NK-92 (cell line): ENCODE results near the gene ASTN2.

Experiments used
- DNase-seq: peaks from one replicate; lab custom pipeline; 2025; ENCODE audit not compliant: unreplicated experiment; lab: John Stamatoyannopoulos, UW

The ASTN2 gene

DNA sequence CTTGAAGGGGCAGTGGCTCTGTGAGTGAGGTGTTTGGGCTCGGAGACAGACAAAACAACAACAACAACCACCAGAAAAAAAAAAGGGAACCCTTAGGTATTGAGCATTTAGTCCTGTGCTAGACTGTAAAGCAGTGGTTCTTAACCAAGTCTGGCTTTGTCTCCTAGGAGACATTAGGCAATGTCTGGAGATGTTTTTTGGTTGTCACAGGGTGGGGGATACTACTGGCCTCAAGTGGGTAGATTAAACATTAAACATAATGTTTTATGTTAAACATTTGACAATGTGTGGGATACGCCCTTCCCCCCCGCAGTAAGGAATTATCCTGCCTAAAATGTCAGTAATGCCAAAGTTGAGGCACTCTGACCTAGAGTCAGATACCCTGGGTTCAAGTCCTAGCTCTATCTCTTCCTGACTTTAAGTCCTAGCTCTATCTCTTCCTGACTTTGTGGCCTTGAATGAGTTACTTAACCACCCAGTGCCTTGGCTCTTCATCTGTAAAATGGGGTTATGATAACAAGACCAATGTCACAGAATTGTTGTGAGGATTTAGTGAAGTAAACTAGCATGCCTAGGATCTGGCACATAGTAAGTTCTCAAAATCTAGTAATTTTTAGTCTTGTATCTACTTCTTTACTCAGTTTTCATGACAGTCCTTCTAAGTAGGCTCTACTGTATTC, 725.9 kb downstream of the ASTN2 start:
- no peak for DNase-seq

DNA sequence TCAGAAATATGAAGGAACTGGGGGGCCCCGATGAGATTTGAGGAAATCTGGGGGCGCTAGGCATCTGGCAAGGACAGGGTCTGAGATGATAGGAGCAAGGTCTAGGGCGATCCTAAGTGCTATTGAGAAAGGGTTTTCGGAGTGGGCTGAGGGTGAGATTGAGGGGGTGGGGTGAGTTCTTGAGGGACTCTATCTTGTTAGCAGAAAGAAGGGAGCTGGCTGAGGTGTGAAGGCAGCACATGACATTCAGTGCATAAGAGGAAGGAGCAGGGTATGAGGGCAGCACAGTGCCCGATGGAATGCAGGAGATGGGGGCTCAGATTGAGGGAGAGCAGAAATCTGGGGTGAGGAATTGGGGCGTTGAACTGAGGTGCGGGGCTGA, 727.1 kb downstream of the ASTN2 start:
- DNase-seq, result no peak

DNA sequence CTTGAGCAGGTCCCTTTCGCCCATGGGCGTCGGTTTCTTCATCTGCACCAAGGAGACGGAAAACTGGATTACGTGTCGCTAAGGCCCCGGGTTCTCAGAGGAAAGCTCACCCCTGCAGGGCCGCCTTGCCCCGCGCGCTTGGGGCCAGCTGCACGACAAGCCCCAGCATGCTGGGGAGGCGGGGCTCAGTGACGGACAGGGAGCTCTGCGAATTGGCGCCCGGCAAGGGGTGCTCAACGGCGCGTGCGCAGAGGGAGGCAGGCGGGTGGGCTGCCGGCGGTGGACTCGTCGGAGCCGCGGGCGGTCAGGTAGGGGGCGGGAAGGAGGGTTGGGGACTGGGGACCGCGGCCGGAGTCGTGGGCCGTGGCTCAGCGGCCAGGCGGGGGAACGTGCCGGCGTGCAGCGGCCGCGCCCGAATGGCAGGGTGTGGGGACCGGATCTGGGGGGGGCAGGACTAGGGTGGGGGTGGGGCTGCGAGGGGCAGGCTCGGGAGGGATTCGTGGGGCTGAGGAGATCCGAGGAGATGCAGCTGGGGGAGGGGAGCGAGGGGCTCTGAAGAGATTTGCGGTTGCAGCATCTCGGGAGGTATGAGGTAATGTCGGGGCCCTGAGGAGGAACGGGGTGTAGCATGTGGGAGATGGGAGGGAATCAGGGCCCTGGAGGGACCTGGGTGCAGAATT, 727.6 kb downstream of the ASTN2 start, which contains the start of gene TRIM32:
TSS of gene TRIM32 (plus strand) at position 232 of the 680 bp plus-strand sequence. CDS start 10,438 bp downstream, outside the sequence.
- peak; percentile 21 for DNase-seq

GRCh38 chr9:116686693-116687073, 728.2 kb downstream of the ASTN2 start:
- DNase-seq, result no peak

GRCh38 chr9:116686135-116686534, 728.7 kb downstream of the ASTN2 start:
- no peak for DNase-seq

GRCh38 chr9:116685166-116685565, 729.7 kb downstream of the ASTN2 start:
- DNase-seq, result no peak

DNA sequence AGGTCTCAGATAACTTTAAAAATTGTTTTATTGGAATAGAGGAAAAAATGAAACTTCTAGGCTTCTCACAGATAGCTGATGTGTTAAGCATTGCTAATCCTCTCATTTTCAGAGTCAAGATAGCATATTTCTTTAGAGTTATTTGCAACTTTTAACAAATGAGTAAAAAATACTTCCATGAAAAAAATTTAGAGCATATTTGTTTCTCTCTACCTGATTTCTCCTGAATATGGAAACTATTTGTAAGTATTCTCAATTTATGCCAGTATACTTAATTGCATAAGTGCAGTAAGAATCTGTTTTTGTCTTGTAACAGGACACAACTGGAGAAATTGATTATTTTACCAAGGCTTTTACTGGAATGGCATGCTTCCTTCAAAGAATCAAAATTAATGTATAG, 731.3 kb downstream of the ASTN2 start:
- DNase-seq, result no peak

GRCh38 chr9:116674210-116674980, 740.5 kb downstream of the ASTN2 start:
- no peak for DNase-seq

DNA sequence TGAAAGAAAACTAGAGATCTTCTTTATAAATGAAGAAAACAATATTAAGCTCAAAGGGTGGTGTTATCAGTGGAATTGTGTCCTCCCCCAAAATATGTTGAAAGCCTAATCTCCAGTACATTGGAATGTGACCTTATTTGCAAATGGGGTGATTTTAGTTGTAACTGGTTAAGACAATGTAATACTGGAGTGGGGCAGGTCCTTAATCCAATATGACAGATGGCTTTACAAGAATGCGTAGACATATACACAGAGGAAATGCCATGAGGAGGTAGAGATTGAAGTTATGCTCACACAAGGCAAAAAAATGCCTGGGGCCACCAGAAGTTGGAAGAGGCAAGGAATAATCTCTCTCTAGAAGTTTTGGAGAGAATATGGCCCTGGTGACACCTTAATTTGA, 741.5 kb downstream of the ASTN2 start:
- DNase-seq, result no peak

DNA sequence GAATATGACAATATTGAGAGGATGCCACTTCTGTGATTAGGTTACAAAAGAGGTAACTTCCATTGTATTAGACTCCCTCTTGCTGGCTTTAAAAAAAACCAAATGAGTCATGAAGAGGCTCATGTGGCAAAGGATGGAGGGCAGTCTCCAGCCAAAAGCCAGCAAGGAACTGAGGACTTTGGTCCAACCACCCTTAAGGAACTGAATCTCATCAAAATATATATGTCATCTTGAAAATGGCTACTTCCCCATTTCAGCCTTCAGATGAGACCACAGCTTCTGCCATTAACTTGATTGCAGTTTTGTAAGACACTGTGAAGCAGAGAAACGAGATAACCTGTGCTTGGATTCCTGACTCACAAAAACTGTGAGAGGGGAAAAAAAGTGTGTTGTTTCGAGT, 743.3 kb downstream of the ASTN2 start:
- no peak for DNase-seq

DNA sequence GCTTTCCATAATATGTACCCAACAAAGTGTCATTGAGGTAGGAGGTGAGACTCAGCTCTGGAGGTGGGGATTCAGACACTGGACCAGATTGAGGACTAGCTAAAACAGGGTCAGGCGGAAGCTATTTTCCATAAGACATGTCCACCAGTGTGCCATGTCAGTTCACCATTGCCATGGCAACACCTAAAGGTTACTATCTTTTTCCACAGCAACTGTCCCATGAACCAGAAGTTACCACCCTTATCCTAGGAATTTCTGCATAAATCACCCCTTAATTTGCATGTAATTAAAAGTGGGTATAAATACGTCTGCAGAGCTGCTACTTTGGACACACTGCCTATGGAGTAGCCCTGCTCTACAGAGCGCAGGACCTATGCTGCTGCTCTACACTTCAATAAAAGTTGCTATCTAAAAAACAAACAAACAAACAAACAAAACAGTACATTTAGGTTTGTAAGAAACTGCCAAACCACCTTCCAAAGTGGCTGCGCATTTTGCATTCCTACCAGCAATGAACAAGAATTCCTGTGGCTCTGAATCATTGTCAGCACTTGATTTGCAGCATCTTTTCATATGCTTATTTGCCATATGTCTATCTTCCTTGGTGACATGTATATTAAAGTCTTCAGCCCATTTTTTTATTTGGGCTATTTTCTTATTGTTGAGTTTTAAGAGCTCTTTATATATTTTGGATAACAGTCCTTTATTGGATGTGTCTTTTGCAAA, 745.7 kb downstream of the ASTN2 start:
- no peak for DNase-seq

DNA sequence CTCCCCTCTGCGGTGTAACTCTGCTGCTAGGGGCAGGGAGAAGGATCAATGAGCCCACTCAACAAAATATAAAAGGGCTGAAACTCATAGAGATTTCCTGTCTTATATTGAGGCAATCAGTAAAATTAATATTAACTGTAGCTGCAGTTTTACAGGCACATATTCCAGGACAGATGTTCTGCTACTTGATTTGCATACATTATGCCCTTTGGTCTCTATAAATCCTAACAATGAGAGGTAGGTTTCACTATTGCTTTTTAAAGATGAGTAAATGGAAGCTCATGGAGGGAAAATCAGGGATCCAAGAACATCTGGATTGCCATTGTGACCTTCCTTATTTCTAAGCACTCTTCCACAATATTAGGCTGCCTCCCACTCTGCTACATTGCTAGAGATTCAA, 751.3 kb downstream of the ASTN2 start:
- no peak for DNase-seq

DNA sequence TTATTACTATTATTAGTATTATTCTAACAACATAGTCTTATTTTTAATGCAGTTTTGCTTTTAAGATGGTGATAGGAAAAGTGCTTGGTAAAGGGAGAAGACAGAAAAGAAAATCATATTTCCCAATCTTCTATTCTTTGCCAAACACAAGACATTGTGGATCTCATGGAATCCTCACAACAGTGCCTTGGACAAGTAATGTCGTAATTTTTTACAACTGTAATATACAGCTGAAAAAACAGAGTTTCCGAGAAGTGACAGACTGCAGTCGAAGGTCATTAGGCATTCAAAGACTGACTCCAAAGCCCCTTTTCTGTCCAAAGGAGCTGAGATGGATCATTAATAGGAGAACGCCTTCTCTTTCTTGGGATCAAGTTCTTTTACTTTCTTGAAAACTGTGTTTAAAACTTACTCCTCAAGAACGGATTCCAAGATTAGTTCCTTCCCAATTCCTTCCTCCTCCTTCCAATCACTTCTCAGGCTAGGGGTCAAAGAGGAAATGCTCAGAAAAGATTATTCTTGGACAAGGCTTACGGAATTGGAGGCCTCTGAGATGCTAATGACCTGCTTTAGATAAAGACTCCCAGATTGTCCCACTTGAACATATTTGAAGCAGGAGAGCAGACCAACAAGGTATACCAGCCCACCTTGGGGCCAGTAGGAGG, 752.1 kb downstream of the ASTN2 start:
- no peak for DNase-seq

GRCh38 chr9:116661037-116661954, 753.6 kb downstream of the ASTN2 start:
- DNase-seq, result no peak

GRCh38 chr9:116658265-116658664, 756.6 kb downstream of the ASTN2 start:
- DNase-seq, result no peak

GRCh38 chr9:116656977-116657376, 757.9 kb downstream of the ASTN2 start:
- DNase-seq, result no peak

GRCh38 chr9:116656501-116656971, 758.3 kb downstream of the ASTN2 start:
- DNase-seq, result no peak

DNA sequence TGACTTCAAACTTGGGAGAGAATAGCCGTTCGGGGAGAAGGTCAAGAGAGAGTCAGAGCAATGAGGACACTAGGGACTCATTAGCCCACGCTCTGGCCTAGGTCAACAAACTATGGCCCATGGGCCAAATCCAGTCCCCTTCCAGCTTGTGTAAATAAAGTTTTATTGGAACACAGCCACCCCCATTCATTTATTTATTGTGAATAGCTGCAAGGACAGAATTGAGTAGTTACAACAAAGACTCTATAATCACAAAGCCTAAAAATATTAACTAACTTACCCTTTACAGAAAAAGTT, 760.9 kb downstream of the ASTN2 start:
- DNase-seq, result no peak

- DNase-seq, result no peak
Measured at GRCh38 chr9:116653348-116654058, 761.4 kb downstream of the ASTN2 start.
